ENCODE results near the gene CYTH4.

CYTH4 gene

GRCh38 chr22:37349043-37349814 is 66.9 kb downstream of the CYTH4 start:
- no peak for ATAC-seq

- ATAC-seq, result no peak
Measured at GRCh38 chr22:37351232-37351631, 68.9 kb downstream of the CYTH4 start.

- ATAC-seq, result no peak
Measured at GRCh38 chr22:37352481-37352880, 70.2 kb downstream of the CYTH4 start.

GRCh38 chr22:37353839-37354238 is 71.5 kb downstream of the CYTH4 start:
- no peak for ATAC-seq

- no peak for ATAC-seq
Measured at GRCh38 chr22:37354261-37354660, 72.0 kb downstream of the CYTH4 start.

- no peak for ATAC-seq
Measured at GRCh38 chr22:37354670-37355069, 72.4 kb downstream of the CYTH4 start.

GRCh38 chr22:37355174-37355573 is 72.9 kb downstream of the CYTH4 start:
- no peak for ATAC-seq

GRCh38 chr22:37356922-37357321 is 74.6 kb downstream of the CYTH4 start:
- no peak for ATAC-seq

GRCh38 chr22:37357446-37358075 is 75.3 kb downstream of the CYTH4 start:
- no peak for ATAC-seq

GRCh38 chr22:37358386-37358785 is 76.1 kb downstream of the CYTH4 start:
- no peak for ATAC-seq

GRCh38 chr22:37358917-37359316 is 76.6 kb downstream of the CYTH4 start:
- ATAC-seq, result no peak

GRCh38 chr22:37362621-37363020 is 80.3 kb downstream of the CYTH4 start:
- ATAC-seq, result no peak

- no peak for ATAC-seq
Measured at GRCh38 chr22:37363261-37363992, 81.1 kb downstream of the CYTH4 start.

All from activated CD4-positive, CD25-positive, alpha-beta regulatory T cell treated with anti-CD3 and anti-CD28 coated beads, Interleukin-2, amount 50 U/mL, for 24 hours (primary cell).